ENCODE data around the gene SLIT1. TPM values are rescaled to one million over a fixed set of nuclear protein-coding genes. Genes with fewer than 3 reads are reported as not detected.
A peak's percentile ranks its signal among the peaks of the same experiment; 100 is the strongest.

The SLIT1 gene
- total RNA-seq, 2 donors from 2014 or later: 0.78 to 0.99 TPM

DNA sequence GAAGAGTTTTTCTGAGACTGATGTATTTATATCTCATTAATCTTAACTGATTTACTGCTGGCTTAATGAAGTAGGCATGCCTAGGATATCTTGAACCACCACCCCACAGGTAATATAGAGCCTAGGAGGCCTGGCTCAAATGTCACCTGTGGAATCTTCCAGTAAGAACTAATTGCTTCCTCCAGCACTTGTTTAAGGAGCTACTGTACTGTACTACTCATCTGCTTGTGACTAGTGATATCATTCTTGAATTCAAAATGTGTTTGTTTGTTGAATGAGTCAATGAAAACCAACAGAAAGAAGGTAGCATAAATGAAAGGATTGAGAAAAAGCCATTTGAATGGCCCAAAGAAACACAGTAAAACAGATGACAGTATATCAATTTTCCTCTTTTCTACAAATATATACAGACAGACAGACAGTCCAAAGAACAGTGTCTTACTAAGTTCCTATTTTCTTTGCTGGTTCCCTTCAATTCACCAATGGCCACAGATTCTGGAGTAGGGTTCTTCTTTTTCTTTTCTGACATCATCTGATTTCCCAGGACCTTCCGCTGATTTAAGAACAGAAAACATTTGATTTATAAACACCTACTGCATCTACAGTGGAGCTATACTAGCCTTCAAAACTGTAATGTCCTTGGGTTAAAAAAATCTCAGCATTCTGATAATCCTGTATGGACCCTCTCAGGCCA lies 43.7 kb upstream of the SLIT1 start:
- DNase-seq: no peak

DNA sequence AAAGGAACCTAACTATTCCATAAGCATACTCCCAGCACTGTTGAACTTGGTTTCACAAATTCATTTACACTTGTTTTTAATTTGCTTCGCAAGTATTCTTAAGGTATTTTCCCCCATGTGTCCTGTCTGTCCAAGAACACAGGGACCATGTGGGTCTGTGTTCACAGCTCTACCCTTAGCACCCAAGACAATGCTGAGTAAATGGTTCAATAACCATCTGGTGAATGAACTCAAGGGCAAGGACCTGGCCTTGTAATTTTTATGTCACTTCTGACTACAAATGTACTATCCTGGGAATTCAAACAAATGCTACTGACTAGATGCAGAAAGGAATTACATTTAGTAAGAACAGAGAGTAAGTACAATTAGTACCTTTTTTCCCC lies 43.0 kb upstream of the SLIT1 start:
- Histone ChIP-seq H3K27ac (peak overlapping the region; percentile 43 to 61 (median 52)), H3K4me1 (peaks cover 40% of the 10 kb centered on the region), H3K27me3 (no peaks in the 10 kb centered on the region), H3K9me3 (no peaks in the 10 kb centered on the region), H3K36me3 (replicated peaks in 1 of 2; ENCODE audit: insufficient read depth in 1 of 2, low read depth in 2 of 2) (no peaks in the 10 kb centered on the region), H3K4me3 (no peak overlapping the region)
- ATAC-seq (peak; percentile 74), DNase-seq (peak in 1 of 4 donors; percentile 11)
- intact Hi-C loops (cut with DNase I): no loop called here
- no peak for TF ChIP-seq POLR2A (IDR thresholded peaks at IDR 0.05)
- TF ChIP-seq, protein P1, sequence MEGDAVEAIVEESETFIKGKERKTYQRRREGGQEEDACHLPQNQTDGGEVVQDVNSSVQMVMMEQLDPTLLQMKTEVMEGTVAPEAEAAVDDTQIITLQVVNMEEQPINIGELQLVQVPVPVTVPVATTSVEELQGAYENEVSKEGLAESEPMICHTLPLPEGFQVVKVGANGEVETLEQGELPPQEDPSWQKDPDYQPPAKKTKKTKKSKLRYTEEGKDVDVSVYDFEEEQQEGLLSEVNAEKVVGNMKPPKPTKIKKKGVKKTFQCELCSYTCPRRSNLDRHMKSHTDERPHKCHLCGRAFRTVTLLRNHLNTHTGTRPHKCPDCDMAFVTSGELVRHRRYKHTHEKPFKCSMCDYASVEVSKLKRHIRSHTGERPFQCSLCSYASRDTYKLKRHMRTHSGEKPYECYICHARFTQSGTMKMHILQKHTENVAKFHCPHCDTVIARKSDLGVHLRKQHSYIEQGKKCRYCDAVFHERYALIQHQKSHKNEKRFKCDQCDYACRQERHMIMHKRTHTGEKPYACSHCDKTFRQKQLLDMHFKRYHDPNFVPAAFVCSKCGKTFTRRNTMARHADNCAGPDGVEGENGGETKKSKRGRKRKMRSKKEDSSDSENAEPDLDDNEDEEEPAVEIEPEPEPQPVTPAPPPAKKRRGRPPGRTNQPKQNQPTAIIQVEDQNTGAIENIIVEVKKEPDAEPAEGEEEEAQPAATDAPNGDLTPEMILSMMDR (IDR thresholded peaks at IDR 0.05): no peak
- WGBS, 2 donors: 65 to 68% methylated on average over 1 of the region's 1 CpG

More for the DNA sequence above, 43.7 kb upstream of the SLIT1 start:
- Histone ChIP-seq H3K36me3 (replicated peaks in 1 of 2; ENCODE audit: insufficient read depth in 1 of 2, low read depth in 2 of 2) (no peaks in the 10 kb centered on the region), H3K4me3 (no peak overlapping the region), H3K9me3 (no peaks in the 10 kb centered on the region), H3K27ac (peak overlapping the region in 3 of 4 donors; percentile 49 to 61 (median 56)), H3K4me1 (peaks cover 40% of the 10 kb centered on the region), H3K27me3 (no peaks in the 10 kb centered on the region)
- intact Hi-C loops (cut with DNase I): no loop called here
- 78 to 96% methylated on average over 1 of the region's 1 CpG for WGBS, 2 donors
- ATAC-seq: no peak
- no peak for TF ChIP-seq POLR2A (IDR thresholded peaks at IDR 0.05)
- TF ChIP-seq, protein P1 (IDR thresholded peaks at IDR 0.05): no peak

DNA sequence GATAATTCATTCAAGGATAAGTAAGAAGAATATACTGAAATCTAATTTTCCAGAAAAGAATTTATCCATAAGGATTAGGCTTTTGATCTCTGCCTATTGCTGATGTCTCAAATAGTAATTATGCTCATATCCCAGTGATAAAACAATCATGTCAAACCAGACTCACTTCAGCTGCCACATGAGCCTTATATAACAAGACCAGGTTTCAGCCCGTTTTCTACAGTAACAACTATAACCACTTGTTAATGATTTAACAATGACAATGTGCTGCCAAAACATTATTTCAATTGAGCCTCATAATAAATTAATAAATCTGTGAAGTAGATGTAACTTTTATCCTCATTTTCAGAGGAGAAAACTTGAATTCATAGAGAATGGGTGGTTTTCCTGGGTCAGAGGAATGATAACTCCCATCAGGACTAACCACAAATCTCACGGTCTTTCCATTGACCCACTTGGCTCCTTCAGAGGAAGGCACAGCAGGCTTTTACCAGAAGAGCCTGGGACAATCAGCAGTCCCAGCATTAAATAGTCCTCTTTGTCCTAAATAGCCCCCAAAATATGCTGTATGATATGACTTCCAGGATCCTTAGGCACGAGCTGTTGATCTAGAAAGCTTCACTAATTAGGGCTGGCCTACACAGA lies 42.5 kb upstream of the SLIT1 start:
- no peak for TF ChIP-seq POLR2A (IDR thresholded peaks at IDR 0.05)
- TF ChIP-seq, protein P1 (IDR thresholded peaks at IDR 0.05): no peak
- WGBS, 2 donors: 34 to 40% methylated on average over 3 of the region's 3 CpGs
- intact Hi-C loops (cut with DNase I): no loop called here
- Histone ChIP-seq H3K36me3 (replicated peaks in 1 of 2; ENCODE audit: insufficient read depth in 1 of 2, low read depth in 2 of 2) (no peaks in the 10 kb centered on the region), H3K9me3 (no peaks in the 10 kb centered on the region), H3K4me3 (no peak overlapping the region), H3K4me1 (peaks cover 40% of the 10 kb centered on the region), H3K27me3 (no peaks in the 10 kb centered on the region), H3K27ac (peak overlapping the region; percentile 43 to 61 (median 52))
- peak; percentile 54 for ATAC-seq
- DNase-seq: no peak

DNA sequence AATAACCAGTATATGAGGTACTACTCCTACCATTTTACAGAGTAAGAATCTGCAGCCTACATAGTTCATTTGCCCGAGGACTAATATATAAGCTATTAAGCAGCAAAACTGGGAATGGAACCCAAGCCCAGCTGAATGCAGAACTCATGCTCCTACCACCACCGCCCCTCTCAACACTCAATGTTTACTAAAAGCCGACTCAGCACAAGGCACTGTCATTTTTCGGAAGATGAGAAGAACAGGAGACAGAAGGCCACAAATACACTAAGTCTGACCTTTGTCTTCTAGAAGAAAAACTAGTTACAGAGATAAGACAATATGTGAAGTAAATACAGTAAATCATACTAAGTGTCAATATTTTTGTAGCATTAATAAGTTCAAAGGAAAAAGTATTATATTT lies 40.6 kb upstream of the SLIT1 start:
- no peak for TF ChIP-seq POLR2A (IDR thresholded peaks at IDR 0.05)
- TF ChIP-seq, protein P1 (IDR thresholded peaks at IDR 0.05): no peak
- intact Hi-C loops (cut with DNase I): no loop called here
- H3K4me3 ChIP-seq: no peak overlapping the region
- H3K9me3 ChIP-seq: no peaks in the 10 kb centered on the region
- 64% methylated on average over 4 of the region's 4 CpGs for WGBS, 2 donors
- no peak for DNase-seq
- no peaks in the 10 kb centered on the region for H3K36me3 ChIP-seq (replicated peaks in 1 of 2; ENCODE audit: insufficient read depth in 1 of 2, low read depth in 2 of 2)
- peaks cover 40% of the 10 kb centered on the region for H3K4me1 ChIP-seq
- no peaks in the 10 kb centered on the region for H3K27me3 ChIP-seq
- no peak overlapping the region for H3K27ac ChIP-seq
- no peak for ATAC-seq

Data from body of pancreas (tissue), 4 donors.